HCT116 (cell line): ENCODE data around the gene LCN15. TPM values are rescaled to one million over a fixed set of nuclear protein-coding genes. Genes with fewer than 3 reads are reported as not detected.

Source experiments
- ATAC-seq: fragments of 200-7000 bp; cut with Tn5 transposase; 2 replicates; pipeline ENCODE4 v1.9.1; 2020; ENCODE audit warnings: mild to moderate bottlenecking, moderate library complexity
- BruUV-seq: library from RNA; stranded (reverse); fragments of 400-500 nt; replicated peaks from 2 replicates; lab custom pipeline; 2021; lab: Mats Ljungman, UMichigan
- CTCF ChIA-PET: fragments of 300-600 bp; sonication (Branson Sonifier 250); formaldehyde crosslinking; loops from one replicate; lab custom pipeline; 2021; ENCODE audit warnings: antibody characterized with exemption; lab: Charles Lee
- POLR2A ChIA-PET: fragments of 300-600, 350-600 bp; sonication (Branson Sonifier 250); formaldehyde crosslinking; loops from one replicate; lab custom pipeline; 2021; ENCODE audit warnings: antibody characterized with exemption; lab: Charles Lee
- RAD21 ChIA-PET, 2 experiments: fragments of 300-600 bp; sonication (Branson Sonifier 250); formaldehyde crosslinking; loops; one replicate each; lab custom pipeline; 2023; ENCODE audit warnings: low total read pairs in 2 of 2; ENCODE audit not compliant: uncharacterized antibody in 2 of 2, unreplicated experiment in 2 of 2, low non-redundant PET in 1 of 2; lab: Charles Lee
- DNase-seq: peaks from one replicate; pipeline ENCODE4 v3.0.0-alpha.2; 2010; ENCODE audit warnings: low read depth, low spot score
- H2AFZ ChIP-seq: fragments of 200-600 bp; shearing (Covaris generic), sonication (generic); 2 replicates; pipeline ENCODE4 v1.6.1; 2017; ENCODE audit warnings: low read depth, mixed run types, mixed read lengths, antibody characterized with exemption, low read length; ENCODE audit not compliant: poor library complexity, severe bottlenecking
- H3K27ac ChIP-seq: 2 replicates; pipeline ENCODE4 v1.5.1; 2012; ENCODE audit warnings: low read depth, low read length
- H3K27me3 ChIP-seq: fragments of 200-600 bp; sonication (generic); 2 replicates; pipeline ENCODE4 v1.6.1; 2016; ENCODE audit warnings: mixed run types, low read length, mixed read lengths; ENCODE audit not compliant: insufficient read depth
- H3K36me3 ChIP-seq, 2 experiments: fragments of 200-500 bp in 1 of 2; fragments of 200-600 bp in 1 of 2; sonication (Bioruptor generic) in 1 of 2; sonication (generic) in 1 of 2; 2 replicates each; pipeline versions ENCODE4 v1.5.1 to v1.6.1; 2014 to 2016; ENCODE audit warnings: low read length in 2 of 2, inconsistent platforms in 1 of 2, mixed read lengths in 1 of 2, mixed run types in 1 of 2; ENCODE audit not compliant: insufficient read depth in 2 of 2, control insufficient read depth in 1 of 2
- H3K4me1 ChIP-seq, 2 experiments: fragments of 200-600 bp in 1 of 2; sonication (generic) in 1 of 2; 2 replicates each; pipeline versions ENCODE4 v1.5.1 to v1.6.1; 2012 to 2017; ENCODE audit warnings: low read length in 2 of 2, inconsistent platforms in 1 of 2, mild to moderate bottlenecking in 1 of 2, mixed read lengths in 1 of 2, mixed run types in 1 of 2, moderate library complexity in 1 of 2; ENCODE audit not compliant: insufficient read depth in 2 of 2, control insufficient read depth in 1 of 2
- H3K4me2 ChIP-seq: fragments of 200-600 bp; sonication (generic); 2 replicates; pipeline ENCODE4 v1.6.1; 2017; ENCODE audit warnings: mixed run types, low read length, mixed read lengths
- H3K4me3 ChIP-seq, 2 experiments: fragments of 200-600 bp in 1 of 2; sonication (generic) in 1 of 2; replicated peaks in 1 of 2; 2 replicates each; pipeline ENCODE4 v1.5.1; 2011 to 2016; ENCODE audit warnings: low read length in 2 of 2, control low read depth in 1 of 2, low read depth in 1 of 2, mild to moderate bottlenecking in 1 of 2, mixed read lengths in 1 of 2, mixed run types in 1 of 2
- H3K79me2 ChIP-seq: fragments of 200-600 bp; sonication (generic); 2 replicates; pipeline ENCODE4 v1.6.1; 2017; ENCODE audit warnings: mild to moderate bottlenecking, mixed run types, low read length, moderate library complexity, mixed read lengths; ENCODE audit not compliant: insufficient read depth
- H3K9ac ChIP-seq: fragments of 200-600 bp; sonication (generic); 2 replicates; pipeline ENCODE4 v1.6.1; 2016; ENCODE audit warnings: low read length, mixed read lengths
- H3K9me2 ChIP-seq: fragments of 200-600 bp; sonication (generic), shearing (Covaris generic); 2 replicates; pipeline ENCODE4 v1.6.1; 2017; ENCODE audit warnings: mixed run types, mild to moderate bottlenecking, moderate library complexity; ENCODE audit not compliant: insufficient read depth
- H3K9me3 ChIP-seq, 2 experiments: fragments of 200-500 bp in 1 of 2; fragments of 200-600 bp in 1 of 2; sonication (Bioruptor generic) in 1 of 2; sonication (generic) in 1 of 2; 2 replicates each; pipeline ENCODE4 v1.6.1; 2014 to 2017; ENCODE audit warnings: low read length in 2 of 2, mixed read lengths in 2 of 2, inconsistent platforms in 1 of 2, low read depth in 1 of 2, mild to moderate bottlenecking in 1 of 2, mixed run types in 1 of 2, moderate library complexity in 1 of 2; ENCODE audit not compliant: control insufficient read depth in 1 of 2, insufficient read depth in 1 of 2
- H4K20me1 ChIP-seq: fragments of 200-600 bp; sonication (generic), shearing (Covaris generic); 2 replicates; pipeline ENCODE4 v1.6.1; 2017; ENCODE audit warnings: mixed run types, mild to moderate bottlenecking, moderate library complexity; ENCODE audit not compliant: insufficient read depth
- EGR1 ChIP-seq: IDR thresholded peaks from 2 replicates; pipeline ENCODE4 v1.6.1; 2012; ENCODE audit warnings: low read depth
- SIN3A ChIP-seq: IDR thresholded peaks from 2 replicates; pipeline ENCODE4 v1.6.1; 2012; ENCODE audit warnings: low read depth
- intact Hi-C: fragments of 100-400 bp; cut with micrococcal nuclease; formaldehyde crosslinking; loops from 2 replicates; pipeline ENCODE4 v1.10.0; 2022
- total RNA-seq: library from RNA; stranded (reverse); gene quantifications from one replicate; pipeline ENCODE4 v1.2.1, GENCODE V29; 2021; ENCODE audit not compliant: unreplicated experiment
- TF ChIP-seq, protein P1 (sequence below): IDR thresholded peaks from 2 replicates; pipeline ENCODE4 v1.6.1; 2011; ENCODE audit warnings: mild to moderate bottlenecking, low read length, moderate library complexity; ENCODE audit not compliant: insufficient replicate concordance; ENCODE audit errors: extremely low read depth

LCN15 gene
- total RNA-seq, 1 experiment from 2014 or later, result 0.76 TPM

DNA sequence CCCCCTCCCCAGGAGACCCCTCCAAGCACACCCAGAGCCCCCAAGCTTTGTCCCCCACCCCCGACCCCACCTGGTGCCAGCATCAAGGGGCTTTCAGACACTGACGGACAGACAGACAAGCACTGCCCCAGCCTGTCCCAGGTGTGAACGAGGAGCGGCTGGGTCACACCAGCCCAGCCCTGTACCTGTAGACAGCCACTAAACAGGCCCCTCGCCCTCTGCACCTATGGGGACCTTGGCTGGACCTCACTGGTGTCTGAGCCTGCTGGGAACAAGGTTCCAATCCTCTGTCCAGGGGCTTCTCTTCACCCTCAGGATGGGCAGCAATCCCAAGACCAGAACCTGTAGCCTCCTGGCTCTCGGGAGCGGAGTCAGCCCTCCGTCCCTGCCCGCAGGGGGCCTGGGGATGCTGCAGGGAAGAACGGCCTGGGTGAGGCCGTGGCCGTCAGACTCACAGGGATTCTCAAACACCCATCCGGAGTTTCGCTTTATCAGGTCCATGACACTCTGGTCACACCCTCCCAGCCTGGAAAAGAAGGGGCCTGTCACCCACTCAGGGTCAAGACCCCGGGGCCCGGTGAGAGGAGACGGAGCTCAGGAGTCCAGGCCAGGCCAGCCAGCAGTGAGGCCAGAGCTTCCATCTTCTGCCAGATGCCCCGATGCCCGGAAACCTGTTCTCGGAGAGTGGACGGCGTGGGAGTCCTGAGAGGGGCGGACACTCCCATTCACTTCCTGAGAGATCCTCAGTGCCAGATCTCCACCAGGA, 18.7 kb downstream of the LCN15 start (continued):
- TF ChIP-seq, protein P1, sequence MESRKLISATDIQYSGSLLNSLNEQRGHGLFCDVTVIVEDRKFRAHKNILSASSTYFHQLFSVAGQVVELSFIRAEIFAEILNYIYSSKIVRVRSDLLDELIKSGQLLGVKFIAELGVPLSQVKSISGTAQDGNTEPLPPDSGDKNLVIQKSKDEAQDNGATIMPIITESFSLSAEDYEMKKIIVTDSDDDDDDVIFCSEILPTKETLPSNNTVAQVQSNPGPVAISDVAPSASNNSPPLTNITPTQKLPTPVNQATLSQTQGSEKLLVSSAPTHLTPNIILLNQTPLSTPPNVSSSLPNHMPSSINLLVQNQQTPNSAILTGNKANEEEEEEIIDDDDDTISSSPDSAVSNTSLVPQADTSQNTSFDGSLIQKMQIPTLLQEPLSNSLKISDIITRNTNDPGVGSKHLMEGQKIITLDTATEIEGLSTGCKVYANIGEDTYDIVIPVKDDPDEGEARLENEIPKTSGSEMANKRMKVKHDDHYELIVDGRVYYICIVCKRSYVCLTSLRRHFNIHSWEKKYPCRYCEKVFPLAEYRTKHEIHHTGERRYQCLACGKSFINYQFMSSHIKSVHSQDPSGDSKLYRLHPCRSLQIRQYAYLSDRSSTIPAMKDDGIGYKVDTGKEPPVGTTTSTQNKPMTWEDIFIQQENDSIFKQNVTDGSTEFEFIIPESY, result no peak

DNA sequence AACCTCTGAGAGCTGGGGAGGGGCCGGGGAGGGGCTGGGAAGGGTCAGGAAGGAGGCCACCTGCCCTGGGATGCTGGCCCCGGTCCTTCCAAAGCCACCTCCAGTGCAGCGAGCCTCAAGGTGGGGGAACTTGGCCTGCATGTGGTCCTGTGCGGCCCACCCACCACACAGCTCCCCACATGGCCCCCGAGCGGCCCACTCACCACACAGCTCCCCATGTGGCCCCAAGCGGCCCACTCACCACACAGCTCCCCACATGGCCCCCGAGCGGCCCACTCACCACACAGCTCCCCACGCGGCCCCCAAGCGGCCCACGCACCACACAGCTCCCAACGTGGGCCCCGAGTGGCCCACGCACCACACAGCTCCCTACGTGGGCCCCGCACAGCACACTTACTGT, 19.5 kb downstream of the LCN15 start:
- Histone ChIP-seq H3K36me3 (no peaks in the 10 kb centered on the region), H3K9me2 (no peaks in the 10 kb centered on the region), H3K9me3 (no peaks in the 10 kb centered on the region), H4K20me1 (no peaks in the 10 kb centered on the region), H3K4me2 (no peak overlapping the region), H3K4me3 (no peak overlapping the region), H2AFZ (no peak overlapping the region), H3K79me2 (no peaks in the 10 kb centered on the region), H3K27ac (no peak overlapping the region), H3K27me3 (no peaks in the 10 kb centered on the region), H3K4me1 (no peaks in the 10 kb centered on the region), H3K9ac (no peak overlapping the region)
- TF ChIP-seq EGR1 (no peak), SIN3A (no peak)
- POLR2A ChIA-PET, result interaction anchor here (1.0 kb wide), 1 partner anchor 16 kb away, joined by 3 read pairs; no protein-coding TSS in a partner anchor
- BruUV-seq, result no TSS peak
- ATAC-seq (no peak), DNase-seq (no peak)
- RAD21 ChIA-PET, result no interaction called here
- CTCF ChIA-PET, result interaction anchor here (0.7 kb wide), 1 partner anchor 43 kb away, joined by 3 read pairs; no protein-coding TSS in a partner anchor
- intact Hi-C loops, result no loop called here
